Fibroblast of peridontal ligament (primary cell): ENCODE data around the gene CYB561A3.

Source experiments
- DNase-seq: peaks from one replicate; pipeline ENCODE4 v3.0.0-alpha.2; 2010; ENCODE audit errors: extremely low read depth

Gene CYB561A3

GRCh38 chr11:61345170-61345610 is 16.5 kb downstream of the CYB561A3 start:
- DNase-seq: peak; percentile 27

GRCh38 chr11:61343792-61344745 is 17.6 kb downstream of the CYB561A3 start:
- DNase-seq: no peak

- DNase-seq: no peak
Measured at GRCh38 chr11:61342207-61342803, 19.4 kb downstream of the CYB561A3 start.

GRCh38 chr11:61341706-61342105 is 20.0 kb downstream of the CYB561A3 start:
- no peak for DNase-seq

- no peak for DNase-seq
Measured at GRCh38 chr11:61340979-61341378, 20.7 kb downstream of the CYB561A3 start.

GRCh38 chr11:61339490-61339878 is 22.2 kb downstream of the CYB561A3 start:
- DNase-seq: no peak

- no peak for DNase-seq
Measured at GRCh38 chr11:61338783-61339489, 22.7 kb downstream of the CYB561A3 start.

GRCh38 chr11:61337706-61338470 is 23.8 kb downstream of the CYB561A3 start:
- no peak for DNase-seq

- DNase-seq: peak; percentile 70
Measured at GRCh38 chr11:61336171-61336935, 25.3 kb downstream of the CYB561A3 start.

- DNase-seq: no peak
Measured at GRCh38 chr11:61335355-61335710, 26.3 kb downstream of the CYB561A3 start.

GRCh38 chr11:61334434-61335354 is 27.0 kb downstream of the CYB561A3 start:
- DNase-seq: peak; percentile 57

GRCh38 chr11:61333550-61334433 is 27.9 kb downstream of the CYB561A3 start:
- no peak for DNase-seq

GRCh38 chr11:61332797-61333549 is 28.7 kb downstream of the CYB561A3 start, which contains the start of the genes DDB1 and TKFC:
Gene DDB1, minus strand, starts transcription at chr11:61333105. Its CDS starts 137 bp downstream, at chr11:61332968.
Gene TKFC, plus strand, starts transcription at chr11:61333228. Its CDS starts 1,501 bp downstream, at chr11:61334729.
- peak; percentile 76 for DNase-seq

GRCh38 chr11:61332281-61332796 is 29.3 kb downstream of the CYB561A3 start:
- DNase-seq: peak; percentile 39

GRCh38 chr11:61331651-61332050 is 30.0 kb downstream of the CYB561A3 start:
- DNase-seq: peak; percentile 9

- no peak for DNase-seq
Measured at GRCh38 chr11:61329871-61330270, 31.8 kb downstream of the CYB561A3 start.

- no peak for DNase-seq
Measured at GRCh38 chr11:61328351-61328750, 33.3 kb downstream of the CYB561A3 start.

- peak; percentile 11 for DNase-seq
Measured at GRCh38 chr11:61327669-61328071, 34.0 kb downstream of the CYB561A3 start.
